ENCODE results near the gene DPYSL5. TPM values are rescaled to one million over a fixed set of nuclear protein-coding genes. Genes with fewer than 3 reads are reported as not detected.

Gene DPYSL5
- total and polyA plus RNA-seq, 4 donors = not detected

GRCh38 chr2:26957534-26957933 lies 109.6 kb downstream of the DPYSL5 start:
- no peak overlapping the region for H3K9ac ChIP-seq (ENCODE audit: low read depth in 1 of 2, low read length in 2 of 2)
- peaks cover 0 to 3% (median 0%) of the 10 kb centered on the region in 4 donors for H3K27me3 ChIP-seq (ENCODE audit: control insufficient read depth in 4 of 4, insufficient read depth in 4 of 4, low read length in 3 of 4)
- no peak for DNase-seq (ENCODE audit: low spot score)
- no peaks in the 10 kb centered on the region for H3K9me3 ChIP-seq (ENCODE audit: control insufficient read depth in 4 of 4, low read length in 3 of 4)
- 88% methylated on average over 3 of the region's 3 CpGs for WGBS
- no peak for TF ChIP-seq FOXA2 (IDR thresholded peaks at IDR 0.05)
- TF ChIP-seq, protein P1, sequence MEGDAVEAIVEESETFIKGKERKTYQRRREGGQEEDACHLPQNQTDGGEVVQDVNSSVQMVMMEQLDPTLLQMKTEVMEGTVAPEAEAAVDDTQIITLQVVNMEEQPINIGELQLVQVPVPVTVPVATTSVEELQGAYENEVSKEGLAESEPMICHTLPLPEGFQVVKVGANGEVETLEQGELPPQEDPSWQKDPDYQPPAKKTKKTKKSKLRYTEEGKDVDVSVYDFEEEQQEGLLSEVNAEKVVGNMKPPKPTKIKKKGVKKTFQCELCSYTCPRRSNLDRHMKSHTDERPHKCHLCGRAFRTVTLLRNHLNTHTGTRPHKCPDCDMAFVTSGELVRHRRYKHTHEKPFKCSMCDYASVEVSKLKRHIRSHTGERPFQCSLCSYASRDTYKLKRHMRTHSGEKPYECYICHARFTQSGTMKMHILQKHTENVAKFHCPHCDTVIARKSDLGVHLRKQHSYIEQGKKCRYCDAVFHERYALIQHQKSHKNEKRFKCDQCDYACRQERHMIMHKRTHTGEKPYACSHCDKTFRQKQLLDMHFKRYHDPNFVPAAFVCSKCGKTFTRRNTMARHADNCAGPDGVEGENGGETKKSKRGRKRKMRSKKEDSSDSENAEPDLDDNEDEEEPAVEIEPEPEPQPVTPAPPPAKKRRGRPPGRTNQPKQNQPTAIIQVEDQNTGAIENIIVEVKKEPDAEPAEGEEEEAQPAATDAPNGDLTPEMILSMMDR (IDR thresholded peaks at IDR 0.05; ENCODE audit: low read depth, low read length, missing input control) = no peak
- no peak for TF ChIP-seq TAF1 (conservative IDR thresholded peaks at IDR 0.05)
- H3K4me3 ChIP-seq (ENCODE audit: low read depth in 1 of 3, low read length in 3 of 3) = no peak overlapping the region
- peaks cover 0 to 4% (median 2%) of the 10 kb centered on the region in 4 donors for H3K4me1 ChIP-seq (ENCODE audit: control insufficient read depth in 4 of 4, insufficient read depth in 4 of 4, low read length in 3 of 4)
- H3K36me3 ChIP-seq (ENCODE audit: control insufficient read depth in 4 of 4, insufficient read depth in 3 of 4, low read depth in 1 of 4, low read length in 3 of 4) = no peaks in the 10 kb centered on the region
- H3K27ac ChIP-seq (ENCODE audit: low read depth in 1 of 2, low read length in 2 of 2) = no peak overlapping the region

- H3K9me3 ChIP-seq (ENCODE audit: control insufficient read depth in 4 of 4, low read length in 3 of 4) = no peaks in the 10 kb centered on the region
- no peak overlapping the region for H3K27ac ChIP-seq (ENCODE audit: low read depth in 1 of 2, low read length in 2 of 2)
- WGBS = 88% methylated on average over 2 of the region's 2 CpGs
- H3K27me3 ChIP-seq (ENCODE audit: control insufficient read depth in 4 of 4, insufficient read depth in 4 of 4, low read length in 3 of 4) = peaks cover 0 to 2% (median 0%) of the 10 kb centered on the region in 4 donors
- peaks cover 0 to 4% (median 2%) of the 10 kb centered on the region in 4 donors for H3K4me1 ChIP-seq (ENCODE audit: control insufficient read depth in 4 of 4, insufficient read depth in 4 of 4, low read length in 3 of 4)
- no peak overlapping the region for H3K4me3 ChIP-seq (ENCODE audit: low read depth in 1 of 3, low read length in 3 of 3)
- no peak overlapping the region for H3K9ac ChIP-seq (ENCODE audit: low read depth in 1 of 2, low read length in 2 of 2)
- no peak for DNase-seq (ENCODE audit: low spot score)
- no peak for TF ChIP-seq SP1 (IDR thresholded peaks at IDR 0.05)
- no peak for TF ChIP-seq ZBTB33 (IDR thresholded peaks at IDR 0.05)
- TF ChIP-seq YY1 (IDR thresholded peaks at IDR 0.05) = no peak
- TF ChIP-seq NR2F2 (IDR thresholded peaks at IDR 0.05) = no peak
- no peak for TF ChIP-seq HNF4A (conservative IDR thresholded peaks at IDR 0.05)
- TF ChIP-seq GABPA (IDR thresholded peaks at IDR 0.05 in 1 of 2, conservative IDR thresholded peaks at IDR 0.05 in 1 of 2) = no peak
- TF ChIP-seq, protein P2, sequence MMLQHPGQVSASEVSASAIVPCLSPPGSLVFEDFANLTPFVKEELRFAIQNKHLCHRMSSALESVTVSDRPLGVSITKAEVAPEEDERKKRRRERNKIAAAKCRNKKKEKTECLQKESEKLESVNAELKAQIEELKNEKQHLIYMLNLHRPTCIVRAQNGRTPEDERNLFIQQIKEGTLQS (IDR thresholded peaks at IDR 0.05) = no peak
- no peak for TF ChIP-seq JUND (IDR thresholded peaks at IDR 0.05)
- TF ChIP-seq, protein P3, sequence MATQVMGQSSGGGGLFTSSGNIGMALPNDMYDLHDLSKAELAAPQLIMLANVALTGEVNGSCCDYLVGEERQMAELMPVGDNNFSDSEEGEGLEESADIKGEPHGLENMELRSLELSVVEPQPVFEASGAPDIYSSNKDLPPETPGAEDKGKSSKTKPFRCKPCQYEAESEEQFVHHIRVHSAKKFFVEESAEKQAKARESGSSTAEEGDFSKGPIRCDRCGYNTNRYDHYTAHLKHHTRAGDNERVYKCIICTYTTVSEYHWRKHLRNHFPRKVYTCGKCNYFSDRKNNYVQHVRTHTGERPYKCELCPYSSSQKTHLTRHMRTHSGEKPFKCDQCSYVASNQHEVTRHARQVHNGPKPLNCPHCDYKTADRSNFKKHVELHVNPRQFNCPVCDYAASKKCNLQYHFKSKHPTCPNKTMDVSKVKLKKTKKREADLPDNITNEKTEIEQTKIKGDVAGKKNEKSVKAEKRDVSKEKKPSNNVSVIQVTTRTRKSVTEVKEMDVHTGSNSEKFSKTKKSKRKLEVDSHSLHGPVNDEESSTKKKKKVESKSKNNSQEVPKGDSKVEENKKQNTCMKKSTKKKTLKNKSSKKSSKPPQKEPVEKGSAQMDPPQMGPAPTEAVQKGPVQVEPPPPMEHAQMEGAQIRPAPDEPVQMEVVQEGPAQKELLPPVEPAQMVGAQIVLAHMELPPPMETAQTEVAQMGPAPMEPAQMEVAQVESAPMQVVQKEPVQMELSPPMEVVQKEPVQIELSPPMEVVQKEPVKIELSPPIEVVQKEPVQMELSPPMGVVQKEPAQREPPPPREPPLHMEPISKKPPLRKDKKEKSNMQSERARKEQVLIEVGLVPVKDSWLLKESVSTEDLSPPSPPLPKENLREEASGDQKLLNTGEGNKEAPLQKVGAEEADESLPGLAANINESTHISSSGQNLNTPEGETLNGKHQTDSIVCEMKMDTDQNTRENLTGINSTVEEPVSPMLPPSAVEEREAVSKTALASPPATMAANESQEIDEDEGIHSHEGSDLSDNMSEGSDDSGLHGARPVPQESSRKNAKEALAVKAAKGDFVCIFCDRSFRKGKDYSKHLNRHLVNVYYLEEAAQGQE (IDR thresholded peaks at IDR 0.05) = no peak
- no peak for TF ChIP-seq RXRA (IDR thresholded peaks at IDR 0.05)
- no peak for TF ChIP-seq FOXA2 (IDR thresholded peaks at IDR 0.05)
- TF ChIP-seq, protein P4, sequence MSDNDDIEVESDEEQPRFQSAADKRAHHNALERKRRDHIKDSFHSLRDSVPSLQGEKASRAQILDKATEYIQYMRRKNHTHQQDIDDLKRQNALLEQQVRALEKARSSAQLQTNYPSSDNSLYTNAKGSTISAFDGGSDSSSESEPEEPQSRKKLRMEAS (IDR thresholded peaks at IDR 0.05) = no peak
- TF ChIP-seq TAF1 (conservative IDR thresholded peaks at IDR 0.05) = no peak
- TF ChIP-seq HNF4G (IDR thresholded peaks at IDR 0.05) = no peak
- TF ChIP-seq RAD21 (IDR thresholded peaks at IDR 0.05) = no peak
- no peak for TF ChIP-seq FOXA1 (IDR thresholded peaks at IDR 0.05)
- no peak for TF ChIP-seq EGR1 (IDR thresholded peaks at IDR 0.05; ENCODE audit: low read depth in 2 of 2)
- H3K36me3 ChIP-seq (ENCODE audit: control insufficient read depth in 4 of 4, insufficient read depth in 3 of 4, low read depth in 1 of 4, low read length in 3 of 4) = no peaks in the 10 kb centered on the region
Observed at GRCh38 chr2:26959331-26959730, 111.4 kb downstream of the DPYSL5 start.

All from liver (tissue), 9 donors.